Mesodermal cell (in vitro differentiated cells): ENCODE results near the gene SLC39A5.
"Not testable (repeated sequence)": the region's sequence is repeated elsewhere in the genome, so short reads cannot be mapped to it uniquely, and the experiment has no call there.

Experiments
- H3K27ac ChIP-seq: 2 replicates; pipeline ENCODE4 v1.7.0; 2013; ENCODE audit warnings: mild to moderate bottlenecking, low read depth, low read length, moderate library complexity; ENCODE audit not compliant: severe bottlenecking
- H3K36me3 ChIP-seq: 2 replicates; pipeline ENCODE4 v1.7.1; 2013; ENCODE audit warnings: mild to moderate bottlenecking, low read length, moderate library complexity; ENCODE audit not compliant: control insufficient read depth, insufficient read depth
- H3K4me1 ChIP-seq: one replicate; pipeline ENCODE4 v1.7.1; 2013; ENCODE audit warnings: mild to moderate bottlenecking, low read length; ENCODE audit not compliant: insufficient read depth, control insufficient read depth, poor library complexity, severe bottlenecking
- H3K4me3 ChIP-seq: 2 replicates; pipeline ENCODE4 v1.7.0; 2013; ENCODE audit warnings: low read length, control low read depth, mild to moderate bottlenecking; ENCODE audit not compliant: insufficient read depth, poor library complexity, severe bottlenecking; ENCODE audit errors: extremely low read depth
- H3K9me3 ChIP-seq: 2 replicates; pipeline ENCODE4 v1.7.1; 2013; ENCODE audit warnings: mild to moderate bottlenecking, low read length, moderate library complexity; ENCODE audit not compliant: control insufficient read depth
- WGBS, 2 experiments: methylation state at CpG; one replicate each; pipeline ENCODE4 v1.1.5; 2013; ENCODE audit warnings: missing lambda C conversion rate in 2 of 2; ENCODE audit not compliant: insufficient coverage in 2 of 2; 5-methylcytosine and 5-hydroxymethylcytosine counted together

SLC39A5 gene

GRCh38 chr12:56278905-56279304, 49.1 kb downstream of the SLC39A5 start:
- H3K36me3 ChIP-seq = peaks cover 91% of the 10 kb centered on the region
- H3K9me3 ChIP-seq = no peaks in the 10 kb centered on the region
- H3K4me1 ChIP-seq = no peaks in the 10 kb centered on the region
- 100% methylated on average over 1 to 2 of the region's 3 CpGs for WGBS, 2 experiments
- no peak overlapping the region for H3K27ac ChIP-seq
- no peak overlapping the region for H3K4me3 ChIP-seq

GRCh38 chr12:56280849-56281248, 51.0 kb downstream of the SLC39A5 start:
- Histone ChIP-seq H3K9me3 (no peaks in the 10 kb centered on the region), H3K27ac (no peak overlapping the region), H3K4me3 (no peak overlapping the region), H3K4me1 (no peaks in the 10 kb centered on the region), H3K36me3 (peaks cover 87% of the 10 kb centered on the region)

- Histone ChIP-seq H3K4me3 (no peak overlapping the region), H3K9me3 (no peaks in the 10 kb centered on the region), H3K27ac (no peak overlapping the region), H3K36me3 (peaks cover 94% of the 10 kb centered on the region), H3K4me1 (no peaks in the 10 kb centered on the region)
- WGBS, 2 experiments = 94 to 100% methylated on average over 2 to 5 of the region's 6 CpGs
These were observed 52.2 kb downstream of the SLC39A5 start for GRCh38 chr12:56282030-56282429.

GRCh38 chr12:56282579-56282978, 52.7 kb downstream of the SLC39A5 start:
- peaks cover 91% of the 10 kb centered on the region for H3K36me3 ChIP-seq
- no CpG with 5 or more reads among the region's 2 CpGs for WGBS, 2 experiments
- H3K4me1 ChIP-seq = no peaks in the 10 kb centered on the region
- no peak overlapping the region for H3K4me3 ChIP-seq
- H3K9me3 ChIP-seq = no peaks in the 10 kb centered on the region
- no peak overlapping the region for H3K27ac ChIP-seq

- H3K4me1 ChIP-seq, H3K9me3 ChIP-seq, H3K27ac ChIP-seq, H3K4me3 ChIP-seq: not testable (repeated sequence)
- 88 to 92% methylated on average over 4 of the region's 5 CpGs for WGBS, 2 experiments
- H3K36me3 ChIP-seq = peaks cover 85% of the 10 kb centered on the region
These were observed 54.4 kb downstream of the SLC39A5 start for GRCh38 chr12:56284263-56284662.

- Histone ChIP-seq H3K27ac (no peak overlapping the region), H3K9me3 (no peaks in the 10 kb centered on the region), H3K36me3 (peaks cover 84% of the 10 kb centered on the region), H3K4me1 (no peaks in the 10 kb centered on the region), H3K4me3 (no peak overlapping the region)
- WGBS, 2 experiments = 90 to 93% methylated on average over 2 to 3 of the region's 4 CpGs
These were observed 56.4 kb downstream of the SLC39A5 start for GRCh38 chr12:56286044-56286830.
